Upper lobe of right lung (tissue), 1 donor: ENCODE measurements around the gene MGLL. TPM values are rescaled to one million over a fixed set of nuclear protein-coding genes. Genes with fewer than 3 reads are reported as not detected.

ENCODE experiments used
- ATAC-seq: fragments of 200-7000 bp; cut with Tn5 transposase; one replicate; pipeline ENCODE4 v1.9.1; 2020; ENCODE audit warnings: mild to moderate bottlenecking, moderate library complexity
- DNase-seq: peaks from one replicate; pipeline ENCODE4 v3.0.0-alpha.2; 2020
- H3K27ac ChIP-seq: fragments of 200-600 bp; one replicate; pipeline ENCODE4 v1.8.0; 2022
- H3K27me3 ChIP-seq: fragments of 200-600 bp; one replicate; pipeline ENCODE4 v1.8.0; 2022; ENCODE audit warnings: mild to moderate bottlenecking
- H3K36me3 ChIP-seq: fragments of 200-600 bp; one replicate; pipeline ENCODE4 v1.8.0; 2022
- H3K4me1 ChIP-seq: fragments of 200-600 bp; one replicate; pipeline ENCODE4 v1.8.0; 2022
- H3K4me3 ChIP-seq: fragments of 200-600 bp; one replicate; pipeline ENCODE4 v1.8.0; 2022; ENCODE audit warnings: mild to moderate bottlenecking
- H3K9me3 ChIP-seq: fragments of 200-600 bp; one replicate; pipeline ENCODE4 v1.8.0; 2022
- intact Hi-C: fragments of 100-400 bp; cut with DNase I; formaldehyde crosslinking; loops from one replicate; pipeline ENCODE4 v1.11.0; 2022
- total RNA-seq: library from RNA; stranded (reverse); fragmentation: NEBNext Ultra II Directional; extraction: Animal tissue kit (Norgen Biotek cat#: 25700); gene quantifications from one replicate; pipeline ENCODE4 v1.2.1, GENCODE V29; 2021
- TF ChIP-seq, protein P1 (sequence below): fragments of 200-600 bp; IDR thresholded peaks from one replicate; pipeline ENCODE4 v1.8.0; 2022; ENCODE audit warnings: antibody characterized with exemption
- donor health status: DM: no; HTN: yes; CAD: no; lungs with severe emphysema.

Gene MGLL
- total RNA-seq, 1 donor from 2014 or later: 194 TPM

DNA sequence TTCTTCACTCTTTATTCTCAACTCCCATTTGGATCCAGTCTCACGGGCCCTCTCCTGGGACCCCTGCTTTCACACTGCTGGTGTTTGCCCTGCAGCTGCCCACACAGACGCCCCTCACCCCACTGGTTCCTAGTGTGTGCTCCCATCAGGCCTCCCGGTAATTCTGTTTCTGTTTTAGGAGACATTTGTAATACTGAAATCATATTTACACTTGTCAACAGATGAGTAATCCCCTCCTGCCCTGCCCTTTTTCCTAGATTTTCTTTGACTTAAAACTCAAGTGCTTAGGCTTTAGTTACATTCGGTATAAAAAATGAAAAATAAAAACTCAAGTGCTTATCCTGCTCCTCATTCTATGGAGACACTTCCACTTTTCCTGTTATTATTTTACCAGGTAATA lies 167.9 kb downstream of the MGLL start:
- Histone ChIP-seq H3K27ac (no peak overlapping the region), H3K4me1 (no peaks in the 10 kb centered on the region), H3K27me3 (no peaks in the 10 kb centered on the region), H3K9me3 (no peaks in the 10 kb centered on the region), H3K4me3 (no peak overlapping the region), H3K36me3 (no peaks in the 10 kb centered on the region)
- ATAC-seq: no peak
- intact Hi-C loops: no loop called here
- peak; percentile 36 for DNase-seq
- TF ChIP-seq, protein P1, sequence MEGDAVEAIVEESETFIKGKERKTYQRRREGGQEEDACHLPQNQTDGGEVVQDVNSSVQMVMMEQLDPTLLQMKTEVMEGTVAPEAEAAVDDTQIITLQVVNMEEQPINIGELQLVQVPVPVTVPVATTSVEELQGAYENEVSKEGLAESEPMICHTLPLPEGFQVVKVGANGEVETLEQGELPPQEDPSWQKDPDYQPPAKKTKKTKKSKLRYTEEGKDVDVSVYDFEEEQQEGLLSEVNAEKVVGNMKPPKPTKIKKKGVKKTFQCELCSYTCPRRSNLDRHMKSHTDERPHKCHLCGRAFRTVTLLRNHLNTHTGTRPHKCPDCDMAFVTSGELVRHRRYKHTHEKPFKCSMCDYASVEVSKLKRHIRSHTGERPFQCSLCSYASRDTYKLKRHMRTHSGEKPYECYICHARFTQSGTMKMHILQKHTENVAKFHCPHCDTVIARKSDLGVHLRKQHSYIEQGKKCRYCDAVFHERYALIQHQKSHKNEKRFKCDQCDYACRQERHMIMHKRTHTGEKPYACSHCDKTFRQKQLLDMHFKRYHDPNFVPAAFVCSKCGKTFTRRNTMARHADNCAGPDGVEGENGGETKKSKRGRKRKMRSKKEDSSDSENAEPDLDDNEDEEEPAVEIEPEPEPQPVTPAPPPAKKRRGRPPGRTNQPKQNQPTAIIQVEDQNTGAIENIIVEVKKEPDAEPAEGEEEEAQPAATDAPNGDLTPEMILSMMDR: no peak

DNA sequence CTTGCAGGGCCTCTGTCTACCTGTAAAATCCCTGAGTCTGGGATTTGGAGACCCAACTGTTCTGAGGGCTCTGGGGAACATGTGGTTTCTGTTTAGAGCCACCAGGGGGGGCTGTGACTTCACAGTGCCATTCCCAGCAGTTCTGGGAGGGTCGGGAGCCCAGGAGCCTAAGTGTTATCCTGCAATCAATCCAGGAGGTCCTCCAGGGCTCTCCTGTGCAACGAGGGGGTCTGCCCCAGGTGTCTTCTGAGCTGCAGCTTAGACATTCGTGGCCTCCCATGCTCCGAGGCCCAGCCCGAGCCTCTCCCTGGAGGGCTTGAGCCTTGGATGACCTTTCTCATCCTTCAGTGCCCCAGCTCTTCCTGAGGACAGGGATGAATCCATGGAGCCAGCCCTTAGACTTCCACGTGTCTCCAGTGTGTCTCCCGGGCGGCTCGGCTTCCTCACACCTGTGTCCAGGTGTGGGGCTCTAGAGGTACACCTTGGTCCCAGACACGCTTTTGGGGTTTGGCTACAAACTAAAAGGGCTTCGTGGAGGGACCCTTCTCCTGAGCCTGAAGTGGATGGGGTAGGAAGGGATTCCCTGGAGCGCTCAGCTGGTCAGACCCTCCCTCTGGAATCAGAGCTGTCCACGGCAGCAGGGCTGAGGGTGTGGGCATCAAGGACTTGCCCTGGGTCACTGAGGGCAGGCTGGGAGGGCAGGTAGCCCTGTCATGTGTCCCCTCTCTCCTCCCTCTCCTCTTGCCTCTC lies 169.9 kb downstream of the MGLL start:
- no peaks in the 10 kb centered on the region for H3K36me3 ChIP-seq
- intact Hi-C loops: no loop called here
- TF ChIP-seq, protein P1: peak; percentile 90
- H3K27me3 ChIP-seq: no peaks in the 10 kb centered on the region
- no peaks in the 10 kb centered on the region for H3K9me3 ChIP-seq
- no peak overlapping the region for H3K27ac ChIP-seq
- H3K4me3 ChIP-seq: no peak overlapping the region
- no peaks in the 10 kb centered on the region for H3K4me1 ChIP-seq
- DNase-seq: peak; percentile 66
- ATAC-seq: peak; percentile 93

GRCh38 chr3:127651516-127652172 lies 170.7 kb downstream of the MGLL start:
- intact Hi-C loops: no loop called here

GRCh38 chr3:127650236-127650635 lies 172.1 kb downstream of the MGLL start:
- TF ChIP-seq, protein P1: no peak
- intact Hi-C loops: no loop called here
- no peak overlapping the region for H3K4me3 ChIP-seq
- H3K9me3 ChIP-seq: no peaks in the 10 kb centered on the region
- no peak overlapping the region for H3K27ac ChIP-seq
- no peaks in the 10 kb centered on the region for H3K36me3 ChIP-seq
- no peak for ATAC-seq
- no peaks in the 10 kb centered on the region for H3K27me3 ChIP-seq
- no peak for DNase-seq
- no peaks in the 10 kb centered on the region for H3K4me1 ChIP-seq

More at GRCh38 chr3:127651516-127652172, 170.7 kb downstream of the MGLL start:
- Histone ChIP-seq H3K27me3 (no peaks in the 10 kb centered on the region), H3K4me3 (no peak overlapping the region), H3K27ac (no peak overlapping the region), H3K9me3 (no peaks in the 10 kb centered on the region), H3K4me1 (no peaks in the 10 kb centered on the region), H3K36me3 (no peaks in the 10 kb centered on the region)
- ATAC-seq: peak; percentile 55
- TF ChIP-seq, protein P1: no peak
- no peak for DNase-seq

GRCh38 chr3:127647845-127648204 lies 174.5 kb downstream of the MGLL start:
- TF ChIP-seq, protein P1: no peak
- DNase-seq: no peak
- intact Hi-C loops: no loop called here
- H3K36me3 ChIP-seq: no peaks in the 10 kb centered on the region
- ATAC-seq: no peak
- no peaks in the 10 kb centered on the region for H3K27me3 ChIP-seq
- no peak overlapping the region for H3K27ac ChIP-seq
- no peaks in the 10 kb centered on the region for H3K4me1 ChIP-seq
- no peak overlapping the region for H3K4me3 ChIP-seq
- H3K9me3 ChIP-seq: no peaks in the 10 kb centered on the region
